ENCODE measurements around the gene TASOR2. TPM values are rescaled to one million over a fixed set of nuclear protein-coding genes. Genes with fewer than 3 reads are reported as not detected.

Gene TASOR2
- polyA plus RNA-seq, 1 experiment = 54.1 TPM

GRCh38 chr10:5650664-5651387, 33.8 kb upstream of the TASOR2 start:
- Histone ChIP-seq H3K9me3 (ENCODE audit: control insufficient read depth, insufficient read depth, low read length) (peaks cover 9% of the 10 kb centered on the region; the same call in 1 of the 2 replicates), H3K4me3 (ENCODE audit: low read depth, low read length) (no peak overlapping the region), H3K27me3 (ENCODE audit: control insufficient read depth, insufficient read depth, low read length) (no peaks in the 10 kb centered on the region), H3K27ac (ENCODE audit: low read depth, low read length) (no peak overlapping the region)
- DNase-seq (ENCODE audit: low read depth, low spot score) = no peak
- CTCF ChIA-PET = no interaction called here
- TF ChIP-seq CTCF (IDR thresholded peaks at IDR 0.05; ENCODE audit: low read depth, low read length) = no peak
- POLR2A ChIA-PET = no interaction called here

GRCh38 chr10:5651388-5651764, 33.3 kb upstream of the TASOR2 start:
- no peak for DNase-seq (ENCODE audit: low read depth, low spot score)
- Histone ChIP-seq H3K4me3 (ENCODE audit: low read depth, low read length) (no peak overlapping the region), H3K27me3 (ENCODE audit: control insufficient read depth, insufficient read depth, low read length) (no peaks in the 10 kb centered on the region), H3K9me3 (ENCODE audit: control insufficient read depth, insufficient read depth, low read length) (peaks cover 9% of the 10 kb centered on the region; the same call in 1 of the 2 replicates), H3K27ac (ENCODE audit: low read depth, low read length) (no peak overlapping the region)
- CTCF ChIA-PET = no interaction called here
- TF ChIP-seq CTCF (IDR thresholded peaks at IDR 0.05; ENCODE audit: low read depth, low read length) = no peak
- POLR2A ChIA-PET = no interaction called here

- ChIA-PET POLR2A (no interaction called here), CTCF (no interaction called here)
- Histone ChIP-seq H3K27me3 (ENCODE audit: control insufficient read depth, insufficient read depth, low read length) (no peaks in the 10 kb centered on the region), H3K9me3 (ENCODE audit: control insufficient read depth, insufficient read depth, low read length) (peaks cover 9% of the 10 kb centered on the region; the same call in 1 of the 2 replicates), H3K27ac (ENCODE audit: low read depth, low read length) (no peak overlapping the region), H3K4me3 (ENCODE audit: low read depth, low read length) (no peak overlapping the region)
- DNase-seq (ENCODE audit: low read depth, low spot score) = no peak
- TF ChIP-seq CTCF (IDR thresholded peaks at IDR 0.05; ENCODE audit: low read depth, low read length) = no peak
Measured at GRCh38 chr10:5652746-5653145, 31.9 kb upstream of the TASOR2 start.

GRCh38 chr10:5654218-5654755, 30.4 kb upstream of the TASOR2 start:
- no peak for TF ChIP-seq CTCF (IDR thresholded peaks at IDR 0.05; ENCODE audit: low read depth, low read length)
- DNase-seq (ENCODE audit: low read depth, low spot score) = no peak
- Histone ChIP-seq H3K27me3 (ENCODE audit: control insufficient read depth, insufficient read depth, low read length) (no peaks in the 10 kb centered on the region), H3K4me3 (ENCODE audit: low read depth, low read length) (no peak overlapping the region), H3K9me3 (ENCODE audit: control insufficient read depth, insufficient read depth, low read length) (no peaks in the 10 kb centered on the region; the same call in 1 of the 2 replicates), H3K27ac (ENCODE audit: low read depth, low read length) (no peak overlapping the region)
- CTCF ChIA-PET = interaction anchor here (1.4 kb wide), 1 partner anchor 24 kb away, joined by 4 read pairs; no protein-coding TSS in a partner anchor
- POLR2A ChIA-PET = no interaction called here

GRCh38 chr10:5655121-5655520, 29.5 kb upstream of the TASOR2 start:
- Histone ChIP-seq H3K27ac (ENCODE audit: low read depth, low read length) (no peak overlapping the region), H3K27me3 (ENCODE audit: control insufficient read depth, insufficient read depth, low read length) (no peaks in the 10 kb centered on the region), H3K9me3 (ENCODE audit: control insufficient read depth, insufficient read depth, low read length) (no peaks in the 10 kb centered on the region; the same call in 1 of the 2 replicates), H3K4me3 (ENCODE audit: low read depth, low read length) (no peak overlapping the region)
- DNase-seq (ENCODE audit: low read depth, low spot score) = no peak
- no peak for TF ChIP-seq CTCF (IDR thresholded peaks at IDR 0.05; ENCODE audit: low read depth, low read length)
- ChIA-PET POLR2A (no interaction called here), CTCF (interaction anchor here (1.4 kb wide), 1 partner anchor 25 kb away, joined by 4 read pairs; no protein-coding TSS in a partner anchor)

Data from AG04450 (cell line).